ENCODE measurements around the gene LRRC7.

- TF ChIP-seq EZH2 (IDR thresholded peaks at IDR 0.05; ENCODE audit: borderline replicate concordance) (no peak), CTCF (IDR thresholded peaks at IDR 0.05; ENCODE audit: poor library complexity) (no peak), EZH2phosphoT487 (IDR thresholded peaks at IDR 0.05; ENCODE audit: low read depth, severe bottlenecking, unreplicated experiment) (no peak)
Observed at GRCh38 chr1:69744381-69744780, 176.7 kb downstream of the LRRC7 start.
